Peyer's patch (tissue), 4 donors: Measurements from ENCODE around the gene LRRFIP1. TPM values are rescaled to one million over a fixed set of nuclear protein-coding genes. Genes with fewer than 3 reads are reported as not detected.

Experiments used
- DNase-seq, 3 donors: peaks; one replicate each; pipeline ENCODE4 v3.0.0-alpha.2; 2017 to 2019
- H3K27ac ChIP-seq, 4 donors: fragments of 200-600 bp; sonication (generic); one replicate each; pipeline ENCODE4 v1.5.1; 2016 to 2019
- H3K27me3 ChIP-seq, 2 donors: fragments of 200-600 bp; sonication (generic); one replicate each; pipeline ENCODE4 v1.5.1; 2019
- H3K36me3 ChIP-seq, 3 donors: fragments of 200-600 bp; sonication (generic); one replicate each; pipeline ENCODE4 v1.5.1; 2016 to 2019
- H3K4me1 ChIP-seq, 4 donors: fragments of 200-600 bp; sonication (generic); one replicate each; pipeline ENCODE4 v1.5.1; 2016 to 2019
- H3K4me3 ChIP-seq, 4 donors: fragments of 200-600 bp; sonication (generic); 1 replicate in 3 of 4; 2 replicates in 1 of 4; pipeline ENCODE4 v1.5.1; 2016 to 2019; ENCODE audit warnings: mild to moderate bottlenecking in 1 of 4
- H3K9me3 ChIP-seq, 4 donors: fragments of 200-600 bp; sonication (generic); one replicate each; pipeline ENCODE4 v1.5.1; 2016 to 2019; ENCODE audit warnings: mild to moderate bottlenecking in 1 of 4
- CTCF ChIP-seq, 6 experiments: fragments of 450-650 bp in 4 of 6; fragments of 200-600 bp in 2 of 6; sonication (generic) in 1 of 6; IDR thresholded peaks; one replicate each; pipeline ENCODE4 v1.5.1; 2017 to 2019; ENCODE audit warnings: antibody characterized with exemption in 6 of 6, mild to moderate bottlenecking in 3 of 6, moderate library complexity in 1 of 6
- POLR2A ChIP-seq, 2 donors: fragments of 450-650 bp; IDR thresholded peaks; one replicate each; pipeline ENCODE4 v1.5.1; 2017; ENCODE audit warnings: antibody characterized with exemption in 2 of 2, mild to moderate bottlenecking in 2 of 2, moderate library complexity in 2 of 2
- total RNA-seq, 4 donors: library from RNA; depleted of rRNA; stranded (reverse); fragments of >200 nt; gene quantifications; one replicate each; pipeline ENCODE4 v1.1.0, GENCODE V29; 2016

The LRRFIP1 gene
- total RNA-seq, 4 donors from 2014 or later = 114 to 182 (median 135) TPM

GRCh38 chr2:237697586-237698357, 70.4 kb downstream of the LRRFIP1 start:
- no peaks in the 10 kb centered on the region for H3K27me3 ChIP-seq
- H3K36me3 ChIP-seq = no peaks in the 10 kb centered on the region
- H3K4me3 ChIP-seq = no peak overlapping the region
- peak overlapping the region; percentile 23 to 99 (median 68) for H3K27ac ChIP-seq
- DNase-seq = peak in 1 of 3 donors; percentile 60
- H3K4me1 ChIP-seq = peaks cover 6 to 94% (median 49%) of the 10 kb centered on the region in 4 donors
- H3K9me3 ChIP-seq = no peaks in the 10 kb centered on the region
- TF ChIP-seq CTCF (IDR thresholded peaks at IDR 0.05) = no peak
- no peak for TF ChIP-seq POLR2A (IDR thresholded peaks at IDR 0.05)

- TF ChIP-seq POLR2A (IDR thresholded peaks at IDR 0.05) (no peak), CTCF (IDR thresholded peaks at IDR 0.05) (no peak)
- peak in 1 of 3 donors; percentile 38 for DNase-seq
- H3K4me3 ChIP-seq = no peak overlapping the region
- H3K27me3 ChIP-seq = no peaks in the 10 kb centered on the region
- no peaks in the 10 kb centered on the region for H3K36me3 ChIP-seq
- peak overlapping the region; percentile 23 to 99 (median 68) for H3K27ac ChIP-seq
- H3K4me1 ChIP-seq = peaks cover 11 to 99% (median 53%) of the 10 kb centered on the region in 4 donors
- H3K9me3 ChIP-seq = no peaks in the 10 kb centered on the region
Observed at GRCh38 chr2:237698358-237698694, 70.9 kb downstream of the LRRFIP1 start.

- H3K36me3 ChIP-seq = no peaks in the 10 kb centered on the region
- peak in 1 of 3 donors; percentile 35 for DNase-seq
- no peaks in the 10 kb centered on the region for H3K9me3 ChIP-seq
- no peaks in the 10 kb centered on the region for H3K27me3 ChIP-seq
- TF ChIP-seq CTCF (IDR thresholded peaks at IDR 0.05) (no peak), POLR2A (IDR thresholded peaks at IDR 0.05) (no peak)
- peaks cover 14 to 99% (median 55%) of the 10 kb centered on the region in 4 donors for H3K4me1 ChIP-seq
- peak overlapping the region; percentile 23 to 99 (median 70) for H3K27ac ChIP-seq
- no peak overlapping the region for H3K4me3 ChIP-seq
Observed at GRCh38 chr2:237699870-237700511, 72.6 kb downstream of the LRRFIP1 start.

GRCh38 chr2:237700512-237701032, 73.2 kb downstream of the LRRFIP1 start:
- TF ChIP-seq POLR2A (IDR thresholded peaks at IDR 0.05) = no peak
- no peak for TF ChIP-seq CTCF (IDR thresholded peaks at IDR 0.05)
- DNase-seq = peak in 1 of 3 donors; percentile 61
- H3K36me3 ChIP-seq = no peaks in the 10 kb centered on the region
- H3K4me1 ChIP-seq = peaks cover 14 to 99% (median 53%) of the 10 kb centered on the region in 4 donors
- H3K9me3 ChIP-seq = no peaks in the 10 kb centered on the region
- H3K4me3 ChIP-seq = no peak overlapping the region
- H3K27me3 ChIP-seq = no peaks in the 10 kb centered on the region
- peak overlapping the region; percentile 23 to 99 (median 70) for H3K27ac ChIP-seq

- peak in 1 of 3 donors; percentile 47 for DNase-seq
- Histone ChIP-seq H3K4me1 (peaks cover 14 to 92% (median 50%) of the 10 kb centered on the region in 4 donors), H3K9me3 (no peaks in the 10 kb centered on the region), H3K36me3 (no peaks in the 10 kb centered on the region), H3K4me3 (no peak overlapping the region), H3K27ac (peak overlapping the region; percentile 23 to 99 (median 70)), H3K27me3 (no peaks in the 10 kb centered on the region)
- TF ChIP-seq CTCF (IDR thresholded peaks at IDR 0.05) (no peak), POLR2A (IDR thresholded peaks at IDR 0.05) (no peak)
Observed at GRCh38 chr2:237701033-237701858, 73.9 kb downstream of the LRRFIP1 start.
